GM10266 (cell line): ENCODE results near the gene GPR39.

Experiments used
- DNase-seq: peaks from one replicate; pipeline ENCODE4 v3.0.0; 2012; ENCODE audit errors: extremely low spot score
- CTCF ChIP-seq: IDR thresholded peaks from 2 replicates; pipeline ENCODE4 v1.5.1; 2012; ENCODE audit warnings: mild to moderate bottlenecking, low read depth; ENCODE audit not compliant: control insufficient read depth, insufficient read depth; ENCODE audit errors: missing control alignments

Gene GPR39

GRCh38 chr2:132577686-132578085, 161.1 kb downstream of the GPR39 start:
- no peak for DNase-seq
- TF ChIP-seq CTCF, result no peak

- DNase-seq, result no peak
- TF ChIP-seq CTCF, result no peak
These were observed 165.0 kb downstream of the GPR39 start for GRCh38 chr2:132581591-132581990.

GRCh38 chr2:132581991-132582738, 165.6 kb downstream of the GPR39 start:
- DNase-seq, result no peak
- no peak for TF ChIP-seq CTCF

- no peak for TF ChIP-seq CTCF
- no peak for DNase-seq
These were observed 167.2 kb downstream of the GPR39 start for GRCh38 chr2:132583666-132584360.

GRCh38 chr2:132584976-132585817, 168.6 kb downstream of the GPR39 start:
- no peak for DNase-seq
- TF ChIP-seq CTCF, result no peak

- DNase-seq, result no peak
- TF ChIP-seq CTCF, result no peak
These were observed 169.5 kb downstream of the GPR39 start for GRCh38 chr2:132586101-132586511.
